HEK293 (cell line): Measurements from ENCODE around the gene SPA17.

Source experiments
- GLI4 ChIP-seq: fragments of 450-650 bp; formaldehyde crosslinking; IDR thresholded peaks from 2 replicates; pipeline ENCODE4 v1.5.1; 2016; ENCODE audit warnings: missing biosample characterization, missing genetic modification characterization
- ZNF140 ChIP-seq: fragments of 450-650 bp; formaldehyde crosslinking; IDR thresholded peaks from 2 replicates; pipeline ENCODE4 v1.5.1; 2016; ENCODE audit warnings: missing biosample characterization, missing genetic modification characterization
- ZNF23 ChIP-seq: fragments of 450-650 bp; formaldehyde crosslinking; IDR thresholded peaks from 2 replicates; pipeline ENCODE4 v1.5.1; 2016; ENCODE audit warnings: missing biosample characterization, missing genetic modification characterization, borderline replicate concordance
- ZNF274 ChIP-seq, 2 experiments: fragments of 200-500 bp in 1 of 2; fragments of 450-650 bp in 1 of 2; sonication (Bioruptor generic) in 1 of 2; formaldehyde crosslinking in 1 of 2; IDR thresholded peaks; 2 replicates each; pipeline versions ENCODE4 v1.5.1 to v1.6.1; 2014 to 2016; ENCODE audit warnings: borderline replicate concordance in 1 of 2, inconsistent platforms in 1 of 2, low read length in 1 of 2, missing biosample characterization in 1 of 2, missing genetic modification characterization in 1 of 2
- ZNF416 ChIP-seq: fragments of 450-650 bp; formaldehyde crosslinking; IDR thresholded peaks from 2 replicates; pipeline ENCODE4 v1.5.1; 2016; ENCODE audit warnings: missing biosample characterization, missing genetic modification characterization
- ZNF513 ChIP-seq: fragments of 450-650 bp; IDR thresholded peaks from 2 replicates; pipeline ENCODE4 v1.5.1; 2018; ENCODE audit warnings: missing biosample characterization, missing genetic modification characterization
- ZNF791 ChIP-seq: fragments of 450-650 bp; formaldehyde crosslinking; IDR thresholded peaks from 2 replicates; pipeline ENCODE4 v1.5.1; 2016; ENCODE audit warnings: missing biosample characterization, missing genetic modification characterization
- TF ChIP-seq, protein P1 (sequence below): fragments of 450-650 bp; formaldehyde crosslinking; IDR thresholded peaks from 2 replicates; pipeline ENCODE4 v1.5.1; 2016; ENCODE audit warnings: missing biosample characterization, missing genetic modification characterization
- TF ChIP-seq, protein P2 (sequence below): fragments of 450-650 bp; formaldehyde crosslinking; IDR thresholded peaks from 2 replicates; pipeline ENCODE4 v1.5.1; 2016; ENCODE audit warnings: missing biosample characterization, missing genetic modification characterization
- TF ChIP-seq, protein P3 (sequence below): fragments of 450-650 bp; formaldehyde crosslinking; IDR thresholded peaks from 2 replicates; pipeline ENCODE4 v1.5.1; 2017; ENCODE audit warnings: missing biosample characterization, missing genetic modification characterization

GRCh38 chr11:124658986-124659385 is 14.7 kb upstream of the SPA17 start:
- TF ChIP-seq, protein P1, sequence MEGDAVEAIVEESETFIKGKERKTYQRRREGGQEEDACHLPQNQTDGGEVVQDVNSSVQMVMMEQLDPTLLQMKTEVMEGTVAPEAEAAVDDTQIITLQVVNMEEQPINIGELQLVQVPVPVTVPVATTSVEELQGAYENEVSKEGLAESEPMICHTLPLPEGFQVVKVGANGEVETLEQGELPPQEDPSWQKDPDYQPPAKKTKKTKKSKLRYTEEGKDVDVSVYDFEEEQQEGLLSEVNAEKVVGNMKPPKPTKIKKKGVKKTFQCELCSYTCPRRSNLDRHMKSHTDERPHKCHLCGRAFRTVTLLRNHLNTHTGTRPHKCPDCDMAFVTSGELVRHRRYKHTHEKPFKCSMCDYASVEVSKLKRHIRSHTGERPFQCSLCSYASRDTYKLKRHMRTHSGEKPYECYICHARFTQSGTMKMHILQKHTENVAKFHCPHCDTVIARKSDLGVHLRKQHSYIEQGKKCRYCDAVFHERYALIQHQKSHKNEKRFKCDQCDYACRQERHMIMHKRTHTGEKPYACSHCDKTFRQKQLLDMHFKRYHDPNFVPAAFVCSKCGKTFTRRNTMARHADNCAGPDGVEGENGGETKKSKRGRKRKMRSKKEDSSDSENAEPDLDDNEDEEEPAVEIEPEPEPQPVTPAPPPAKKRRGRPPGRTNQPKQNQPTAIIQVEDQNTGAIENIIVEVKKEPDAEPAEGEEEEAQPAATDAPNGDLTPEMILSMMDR (tag by site-specific recombination) = no peak
- TF ChIP-seq ZNF274 (IDR thresholded peaks at IDR 0.05; ENCODE audit: low read length) = no peak
- no peak for TF ChIP-seq ZNF274 (tag by site-specific recombination; IDR thresholded peaks at IDR 0.05; ENCODE audit: borderline replicate concordance)
- TF ChIP-seq, protein P2, sequence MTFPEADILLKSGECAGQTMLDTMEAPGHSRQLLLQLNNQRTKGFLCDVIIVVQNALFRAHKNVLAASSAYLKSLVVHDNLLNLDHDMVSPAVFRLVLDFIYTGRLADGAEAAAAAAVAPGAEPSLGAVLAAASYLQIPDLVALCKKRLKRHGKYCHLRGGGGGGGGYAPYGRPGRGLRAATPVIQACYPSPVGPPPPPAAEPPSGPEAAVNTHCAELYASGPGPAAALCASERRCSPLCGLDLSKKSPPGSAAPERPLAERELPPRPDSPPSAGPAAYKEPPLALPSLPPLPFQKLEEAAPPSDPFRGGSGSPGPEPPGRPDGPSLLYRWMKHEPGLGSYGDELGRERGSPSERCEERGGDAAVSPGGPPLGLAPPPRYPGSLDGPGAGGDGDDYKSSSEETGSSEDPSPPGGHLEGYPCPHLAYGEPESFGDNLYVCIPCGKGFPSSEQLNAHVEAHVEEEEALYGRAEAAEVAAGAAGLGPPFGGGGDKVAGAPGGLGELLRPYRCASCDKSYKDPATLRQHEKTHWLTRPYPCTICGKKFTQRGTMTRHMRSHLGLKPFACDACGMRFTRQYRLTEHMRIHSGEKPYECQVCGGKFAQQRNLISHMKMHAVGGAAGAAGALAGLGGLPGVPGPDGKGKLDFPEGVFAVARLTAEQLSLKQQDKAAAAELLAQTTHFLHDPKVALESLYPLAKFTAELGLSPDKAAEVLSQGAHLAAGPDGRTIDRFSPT (tag by site-specific recombination) = no peak
- no peak for TF ChIP-seq ZNF513 (tag by site-specific recombination)
- TF ChIP-seq, protein P3, sequence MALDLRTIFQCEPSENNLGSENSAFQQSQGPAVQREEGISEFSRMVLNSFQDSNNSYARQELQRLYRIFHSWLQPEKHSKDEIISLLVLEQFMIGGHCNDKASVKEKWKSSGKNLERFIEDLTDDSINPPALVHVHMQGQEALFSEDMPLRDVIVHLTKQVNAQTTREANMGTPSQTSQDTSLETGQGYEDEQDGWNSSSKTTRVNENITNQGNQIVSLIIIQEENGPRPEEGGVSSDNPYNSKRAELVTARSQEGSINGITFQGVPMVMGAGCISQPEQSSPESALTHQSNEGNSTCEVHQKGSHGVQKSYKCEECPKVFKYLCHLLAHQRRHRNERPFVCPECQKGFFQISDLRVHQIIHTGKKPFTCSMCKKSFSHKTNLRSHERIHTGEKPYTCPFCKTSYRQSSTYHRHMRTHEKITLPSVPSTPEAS (tag by site-specific recombination) = no peak
- TF ChIP-seq ZNF140 = no peak
- TF ChIP-seq GLI4 (tag by site-specific recombination) = no peak
- TF ChIP-seq ZNF23 = no peak
- no peak for TF ChIP-seq ZNF416 (tag by site-specific recombination)
- TF ChIP-seq ZNF791 (tag by site-specific recombination) = no peak
